H1 (cell line): ENCODE measurements around the gene PHAX.

Experiments
- ATF3 ChIP-seq: IDR thresholded peaks from 2 replicates; pipeline ENCODE4 v1.6.1; 2011; ENCODE audit warnings: low read depth, mild to moderate bottlenecking, low read length; ENCODE audit not compliant: insufficient read depth
- CEBPB ChIP-seq: IDR thresholded peaks from 2 replicates; pipeline ENCODE4 v1.6.1; 2012; ENCODE audit warnings: low read depth, low read length
- CTCF ChIP-seq, 3 experiments: IDR thresholded peaks; 1 replicate in 2 of 3; 2 replicates in 1 of 3; pipeline versions ENCODE4 v1.5.1 to v1.6.1; 2011; ENCODE audit warnings: low read length in 3 of 3, mild to moderate bottlenecking in 3 of 3, inconsistent platforms in 2 of 3, low read depth in 1 of 3, moderate library complexity in 1 of 3; ENCODE audit not compliant: insufficient read depth in 1 of 3; ENCODE audit errors: control extremely low read depth in 1 of 3
- EZH2 ChIP-seq: fragments of 200-600 bp; sonication (generic); IDR thresholded peaks from 2 replicates; pipeline ENCODE4 v1.7.1; 2012; ENCODE audit warnings: low read depth, mild to moderate bottlenecking, moderate library complexity, low read length, inconsistent platforms; ENCODE audit not compliant: severe bottlenecking
- JUND ChIP-seq: IDR thresholded peaks from 2 replicates; pipeline ENCODE4 v1.6.1; 2011; ENCODE audit warnings: mild to moderate bottlenecking, improper control_type of control experiment, low read length
- POLR2A ChIP-seq, 2 experiments: IDR thresholded peaks; 1 replicate in 1 of 2; 2 replicates in 1 of 2; pipeline ENCODE4 v1.6.1; 2011; ENCODE audit warnings: low read depth in 2 of 2, low read length in 2 of 2, mild to moderate bottlenecking in 2 of 2; ENCODE audit errors: control extremely low read depth in 1 of 2
- RAD21 ChIP-seq, 2 experiments: IDR thresholded peaks in 1 of 2; conservative IDR thresholded peaks in 1 of 2; 2 replicates each; pipeline ENCODE4 v1.6.1; 2011; ENCODE audit warnings: low read depth in 2 of 2, low read length in 2 of 2, improper control_type of control experiment in 1 of 2, inconsistent platforms in 1 of 2, mild to moderate bottlenecking in 1 of 2, moderate library complexity in 1 of 2
- RBBP5 ChIP-seq: IDR thresholded peaks from 2 replicates; pipeline ENCODE4 v1.7.1; 2012; ENCODE audit warnings: low read depth, mild to moderate bottlenecking, inconsistent platforms, low read length, moderate library complexity, borderline replicate concordance
- SIN3A ChIP-seq, 2 experiments: IDR thresholded peaks in 1 of 2; conservative IDR thresholded peaks in 1 of 2; 2 replicates each; pipeline ENCODE4 v1.6.1; 2011 to 2012; ENCODE audit warnings: low read length in 2 of 2, improper control_type of control experiment in 1 of 2, low read depth in 1 of 2, mild to moderate bottlenecking in 1 of 2
- TAF1 ChIP-seq: IDR thresholded peaks from 2 replicates; pipeline ENCODE4 v1.6.1; 2011; ENCODE audit warnings: mild to moderate bottlenecking, low read depth, low read length

- TF ChIP-seq CTCF (IDR thresholded peaks at IDR 0.05; ENCODE audit: control extremely low read depth in 1 of 3, insufficient read depth in 1 of 3, low read depth in 1 of 3, low read length in 3 of 3) (no peak), POLR2A (IDR thresholded peaks at IDR 0.05; ENCODE audit: control extremely low read depth in 1 of 2, low read depth in 2 of 2, low read length in 2 of 2) (no peak), RBBP5 (no peak), SIN3A (conservative IDR thresholded peaks at IDR 0.05 in 1 of 2, IDR thresholded peaks at IDR 0.05 in 1 of 2; ENCODE audit: low read depth in 1 of 2, low read length in 2 of 2) (no peak), JUND (no peak), CEBPB (no peak), TAF1 (no peak), RAD21 (IDR thresholded peaks at IDR 0.05 in 1 of 2, conservative IDR thresholded peaks at IDR 0.05 in 1 of 2; ENCODE audit: low read depth in 2 of 2, low read length in 2 of 2) (no peak), EZH2 (no peak), ATF3 (no peak)
Observed at GRCh38 chr5:126561908-126562307, 38.8 kb upstream of the PHAX start.
